Stimulated activated naive CD8-positive, alpha-beta T cell treated with anti-CD3 and anti-CD28 coated beads, Interleukin-15, amount 100 ng/mL, for 72 hours (primary cell): Measurements from ENCODE around the gene ZNF285.
"Not testable (repeated sequence)": the region's sequence is repeated elsewhere in the genome, so short reads cannot be mapped to it uniquely, and the experiment has no call there.

Experiments
- ATAC-seq: fragments of 150-1000 bp; cut with Tn5 transposase; 2 replicates; pipeline ENCODE4 v1.10.0; 2021; ENCODE audit warnings: mild to moderate bottlenecking, moderate library complexity
- DNase-seq, 2 donors: peaks; one replicate each; pipeline ENCODE4 v3.0.0; 2021 to 2022
- H3K27ac Mint-ChIP-seq, 2 donors: one replicate each; pipeline ENCODE4 v1.8.0; 2022; ENCODE audit warnings: mild to moderate bottlenecking in 2 of 2, mixed read lengths in 2 of 2, moderate library complexity in 2 of 2
- H3K27me3 Mint-ChIP-seq: one replicate; pipeline ENCODE4 v1.8.0; 2022; ENCODE audit warnings: mixed read lengths
- H3K4me1 Mint-ChIP-seq: one replicate; pipeline ENCODE4 v1.8.0; 2022; ENCODE audit warnings: mild to moderate bottlenecking, mixed read lengths
- H3K4me3 Mint-ChIP-seq, 2 donors: one replicate each; pipeline ENCODE4 v1.8.0; 2022; ENCODE audit warnings: mild to moderate bottlenecking in 2 of 2, mixed read lengths in 2 of 2, moderate library complexity in 1 of 2
- H3K9me3 Mint-ChIP-seq, 2 donors: one replicate each; pipeline ENCODE4 v1.8.0; 2022; ENCODE audit warnings: mixed read lengths in 2 of 2

Gene ZNF285

DNA sequence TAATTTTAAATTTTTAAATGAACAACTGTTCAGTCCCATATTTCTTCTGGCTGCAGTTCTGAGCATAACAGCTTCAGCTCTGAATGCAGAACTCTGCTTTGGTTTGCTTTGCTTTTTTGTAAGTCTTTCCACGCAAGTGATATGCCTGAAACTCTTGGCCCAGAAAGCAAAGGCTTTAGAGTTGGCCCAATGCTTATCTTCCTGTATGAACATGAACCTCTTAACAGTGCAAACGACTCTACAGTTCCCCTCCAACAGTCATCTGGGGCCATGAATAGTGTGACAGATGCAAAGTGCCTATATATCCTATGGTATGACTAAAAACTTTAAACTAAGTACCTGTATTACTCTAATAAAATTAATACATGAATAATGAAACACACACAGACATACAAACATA lies 59.6 kb downstream of the ZNF285 start:
- Mint-ChIP-seq H3K4me3 (no peak overlapping the region), H3K27me3 (no peaks in the 10 kb centered on the region), H3K27ac (no peak overlapping the region), H3K4me1 (no peaks in the 10 kb centered on the region), H3K9me3 (peaks cover 38 to 45% of the 10 kb centered on the region in 2 donors)
- no peak for ATAC-seq
- no peak for DNase-seq

DNA sequence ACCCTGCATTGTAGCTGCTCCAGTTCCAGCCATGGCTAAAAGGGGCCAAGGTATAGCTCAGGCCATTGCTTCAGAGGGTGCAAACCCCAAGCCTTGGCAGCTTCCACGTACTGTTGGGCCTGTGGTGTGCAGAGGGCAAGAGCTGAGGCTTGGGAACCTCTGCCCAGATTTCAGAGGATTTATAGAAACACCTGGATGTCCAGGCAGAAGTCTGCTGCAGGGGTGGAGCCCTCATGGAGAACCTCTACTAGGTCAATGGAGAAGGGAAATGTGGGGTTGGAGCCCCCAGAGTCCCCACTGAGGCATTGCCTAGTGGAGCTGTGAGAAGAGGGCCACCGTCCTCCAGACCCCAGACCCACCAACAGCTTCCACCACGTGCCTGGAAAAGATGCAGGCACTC lies 66.8 kb downstream of the ZNF285 start:
- not testable (repeated sequence) for ATAC-seq

More for the DNA sequence above, 66.8 kb downstream of the ZNF285 start:
- H3K27me3 Mint-ChIP-seq, H3K4me1 Mint-ChIP-seq, H3K27ac Mint-ChIP-seq, H3K4me3 Mint-ChIP-seq, DNase-seq: not testable (repeated sequence)
- peaks cover 36 to 61% of the 10 kb centered on the region in 2 donors for H3K9me3 Mint-ChIP-seq
